Measurements from ENCODE around the gene LYPLAL1. TPM values are rescaled to one million over a fixed set of nuclear protein-coding genes. Genes with fewer than 3 reads are reported as not detected.

The LYPLAL1 gene
- total and polyA plus RNA-seq, 2 of the 4 experiments (the other 2 are of a cell fraction): 4.8 to 7.5 TPM

DNA sequence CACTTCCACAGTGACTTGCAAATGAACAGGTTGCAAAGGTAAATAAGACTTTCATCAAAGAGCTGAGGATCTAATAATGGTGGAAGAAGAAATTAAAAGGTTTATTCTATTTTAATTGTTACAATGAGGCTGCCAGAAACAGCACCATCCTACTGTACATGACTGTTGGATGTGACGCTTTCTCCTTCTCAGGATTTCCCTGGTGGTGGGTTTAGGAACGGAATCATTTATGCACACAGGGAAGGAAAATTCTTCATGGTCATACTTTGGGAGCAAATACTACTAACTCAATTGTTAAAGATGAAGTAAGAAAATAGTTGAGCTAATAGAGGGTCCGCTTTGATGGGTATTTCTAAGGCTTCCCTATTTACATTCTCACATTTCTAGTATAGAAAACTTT lies 22.2 kb upstream of the LYPLAL1 start:
- H3K9ac ChIP-seq (ENCODE audit: low read depth, low read length): no peak overlapping the region
- ChIA-PET CTCF (interaction anchor here (0.6 kb wide), 1 partner anchor 276 kb away, joined by 5 read pairs; no protein-coding TSS in a partner anchor), POLR2A (ENCODE audit: unreplicated experiment) (no interaction called here)
- H3K36me3 ChIP-seq (ENCODE audit: control insufficient read depth, insufficient read depth, low read length): no peaks in the 10 kb centered on the region
- H3K4ac ChIP-seq (ENCODE audit: low read depth, low read length): no peak overlapping the region
- H4K20me1 ChIP-seq (ENCODE audit: insufficient read depth, low read length): no peaks in the 10 kb centered on the region
- dilution Hi-C loops (cut with HindIII; ENCODE audit: low sequenced_read_pairs, unreplicated experiment) (no loop called here), in situ Hi-C loops (cut with MboI; ENCODE audit: low sequenced_read_pairs) (no loop called here), intact Hi-C loops (cut with micrococcal nuclease) (no loop called here)
- no peaks in the 10 kb centered on the region for H3K9me3 ChIP-seq (ENCODE audit: control insufficient read depth, insufficient read depth, low read length)
- no peaks in the 10 kb centered on the region for H3K27me3 ChIP-seq (ENCODE audit: control insufficient read depth, insufficient read depth, low read length)
- no CpG with 5 or more reads among the region's 3 CpGs for WGBS, 2 experiments (ENCODE audit: extremely low coverage in 2 of 2, insufficient read length in 1 of 2)
- H2BK120ac ChIP-seq (ENCODE audit: low read depth, low read length): no peak overlapping the region
- H2BK5ac ChIP-seq (ENCODE audit: low read depth, low read length, poor library complexity, severe bottlenecking): no peak overlapping the region
- H3K27ac ChIP-seq (ENCODE audit: insufficient read depth, low read length): no peak overlapping the region
- ATAC-seq (ENCODE audit: low read depth) (no peak), DNase-seq (no peak)
- no peak overlapping the region for H2AK9ac ChIP-seq (replicated peaks; ENCODE audit: low read depth, low read length, poor library complexity)
- no peaks in the 10 kb centered on the region for H3K79me1 ChIP-seq (ENCODE audit: low read depth in 1 of 2, low read length in 2 of 2)
- H3K23ac ChIP-seq (ENCODE audit: low read depth, low read length): no peak overlapping the region
- H3K18ac ChIP-seq (ENCODE audit: low read depth, low read length): no peak overlapping the region
- H4K91ac ChIP-seq (ENCODE audit: insufficient read depth, low read depth, low read length): no peak overlapping the region
- no peak overlapping the region for H3K56ac ChIP-seq (ENCODE audit: extremely low read depth, insufficient read depth, low read length)
- no peak overlapping the region for H3K14ac ChIP-seq (replicated peaks; ENCODE audit: low read depth, low read length)
- no peaks in the 10 kb centered on the region for H3K9me1 ChIP-seq (ENCODE audit: insufficient read depth, low read length)
- TF ChIP-seq CEBPB (IDR thresholded peaks at IDR 0.05; ENCODE audit: low read depth, low read length) (no peak), CTCF (conservative IDR thresholded peaks at IDR 0.05; ENCODE audit: low read depth, low read length) (no peak), RAD21 (IDR thresholded peaks at IDR 0.05; ENCODE audit: low read length) (no peak), POLR2A (IDR thresholded peaks at IDR 0.05; ENCODE audit: low read depth, low read length) (no peak), MXI1 (IDR thresholded peaks at IDR 0.05; ENCODE audit: borderline replicate concordance, low read depth, low read length) (no peak)
- BruUV-seq (replicated peaks): no TSS peak
- no peaks in the 10 kb centered on the region for H3K4me1 ChIP-seq (ENCODE audit: control insufficient read depth, insufficient read depth, low read length)
- H2AK5ac ChIP-seq (ENCODE audit: low read depth, low read length): no peak overlapping the region
- H2BK15ac ChIP-seq (ENCODE audit: low read depth, low read length): no peak overlapping the region
- no peak overlapping the region for H2BK20ac ChIP-seq (ENCODE audit: low read depth, low read length)
- no peak overlapping the region for H2AFZ ChIP-seq (replicated peaks; ENCODE audit: low read length, poor library complexity)
- H4K8ac ChIP-seq (ENCODE audit: low read depth in 2 of 2, low read length in 2 of 2): no peak overlapping the region
- no peak overlapping the region for H4K5ac ChIP-seq (ENCODE audit: low read depth, low read length)
- no peak overlapping the region for H3K4me3 ChIP-seq (ENCODE audit: insufficient read depth, low read depth, low read length)
- no peak overlapping the region for H3K4me2 ChIP-seq (ENCODE audit: low read depth, low read length)

All from IMR-90 (cell line).